HG03280 (cell line): ENCODE data around the gene SNX20.

ENCODE experiments used
- ATAC-seq: cut with Tn5 transposase; IDR thresholded peaks from one replicate; pipeline ENCODE4 v1.9.1; 2021; ENCODE audit warnings: mild to moderate bottlenecking, moderate library complexity; ENCODE audit not compliant: unreplicated experiment

Gene SNX20

DNA sequence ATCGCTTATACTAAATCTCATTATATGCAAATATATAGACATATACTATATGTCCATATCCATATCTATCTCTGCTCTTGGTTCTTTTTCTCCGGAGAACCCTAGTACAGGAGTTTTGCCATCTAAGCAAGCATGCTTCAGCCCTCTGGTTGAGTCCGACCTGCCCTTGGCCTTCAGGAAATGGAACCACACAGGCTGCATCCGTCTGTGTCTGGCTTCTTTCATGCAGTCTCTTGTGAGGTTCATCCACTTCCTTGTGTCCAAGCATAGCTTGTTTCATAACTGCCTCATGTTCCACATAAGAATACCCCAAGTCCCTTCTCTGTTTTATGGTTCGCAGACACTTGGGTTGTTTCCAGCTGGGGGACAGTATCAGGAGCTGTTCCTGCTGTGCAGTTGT is 16.8 kb downstream of the SNX20 start:
- no peak for ATAC-seq

DNA sequence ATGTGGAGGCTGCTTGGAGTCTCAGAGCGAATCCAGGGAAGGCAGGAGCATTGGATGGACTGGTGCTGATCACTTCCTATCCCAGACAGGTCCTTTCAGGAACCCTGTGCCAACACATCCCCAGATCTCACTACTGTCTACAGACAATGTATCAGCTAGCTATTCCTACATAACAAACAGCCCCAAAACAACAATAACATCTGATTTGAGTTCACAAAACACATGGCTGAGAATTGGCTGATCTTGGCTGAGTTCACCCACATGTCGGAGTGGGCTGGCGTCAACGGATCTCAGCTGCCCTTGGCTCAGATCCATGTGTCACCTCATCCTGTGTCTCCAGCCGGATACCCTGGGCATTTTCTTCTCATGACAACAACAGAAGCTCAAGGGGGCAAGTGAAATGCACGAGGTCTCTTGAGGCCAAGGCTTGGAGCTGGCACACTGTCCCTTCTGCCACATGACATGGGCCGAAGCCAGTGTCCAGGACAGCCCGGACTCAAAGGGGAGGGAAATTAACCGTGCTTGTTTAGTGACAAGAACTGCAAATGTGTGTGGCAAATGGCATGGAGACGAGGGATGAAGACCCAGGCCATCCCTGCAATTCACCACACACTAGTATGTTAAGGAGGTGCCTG is 18.7 kb downstream of the SNX20 start:
- no peak for ATAC-seq

DNA sequence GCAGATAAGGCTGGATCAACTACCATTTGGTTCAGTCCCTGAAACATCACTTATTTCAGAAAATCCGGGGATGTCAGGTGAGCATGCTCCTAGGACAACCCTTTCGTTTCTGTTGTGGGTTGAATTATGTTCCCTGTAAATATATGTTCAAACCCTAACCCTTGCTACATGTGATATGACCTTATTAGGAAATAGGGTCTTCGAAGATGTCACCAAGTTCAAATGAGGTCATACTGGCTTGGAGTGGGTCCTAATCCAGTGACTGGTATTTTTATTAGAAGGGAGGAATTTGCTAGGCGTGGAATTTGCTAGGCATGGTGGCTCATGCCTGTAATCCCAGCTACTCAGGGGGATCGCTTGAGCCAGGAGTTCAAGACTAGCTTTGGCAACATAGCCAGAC is 21.3 kb downstream of the SNX20 start:
- no peak for ATAC-seq

DNA sequence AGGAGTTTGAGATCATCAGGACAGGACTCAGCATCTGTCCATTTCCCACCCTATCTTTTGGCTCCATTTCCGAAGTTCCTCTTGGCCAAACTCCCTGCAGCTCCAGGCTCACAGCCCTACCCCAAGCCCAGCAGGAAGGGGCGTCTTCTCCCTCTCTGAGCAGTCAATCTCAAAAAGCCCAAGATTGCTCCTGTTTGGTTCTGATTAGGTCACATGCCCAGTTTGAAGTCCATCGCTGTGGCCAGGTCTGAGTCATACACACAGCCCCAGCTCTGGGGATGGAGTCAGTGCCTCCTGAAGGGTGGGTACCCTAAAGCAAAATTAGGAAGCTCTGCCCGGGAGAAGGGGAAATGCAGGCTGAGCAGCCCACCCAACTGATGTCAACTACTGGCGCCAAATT is 23.9 kb downstream of the SNX20 start:
- ATAC-seq = no peak

DNA sequence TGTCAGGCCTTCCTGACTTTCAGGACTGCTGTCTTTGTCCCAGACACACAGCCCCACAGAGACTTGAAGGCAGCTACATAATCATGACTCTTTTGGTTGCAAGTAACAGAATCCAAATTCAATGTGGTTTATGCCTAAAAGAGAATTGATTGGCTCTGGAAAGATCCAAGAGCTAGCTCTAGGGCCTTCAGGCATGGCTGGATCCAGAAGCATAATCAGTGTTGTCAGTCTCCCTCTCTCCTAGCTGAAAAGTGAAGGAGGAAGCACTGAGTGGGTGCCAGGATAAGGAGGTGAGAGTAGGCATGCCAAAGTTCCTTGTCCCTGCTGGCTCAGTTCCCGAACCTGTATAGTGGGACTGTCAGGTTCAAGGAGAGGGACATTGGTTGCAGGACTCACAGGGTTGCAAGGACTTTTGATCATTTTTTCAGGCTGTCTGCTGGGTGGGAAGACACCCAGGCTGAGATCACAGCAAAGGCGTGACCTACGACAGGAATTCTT is 25.5 kb downstream of the SNX20 start:
- no peak for ATAC-seq

DNA sequence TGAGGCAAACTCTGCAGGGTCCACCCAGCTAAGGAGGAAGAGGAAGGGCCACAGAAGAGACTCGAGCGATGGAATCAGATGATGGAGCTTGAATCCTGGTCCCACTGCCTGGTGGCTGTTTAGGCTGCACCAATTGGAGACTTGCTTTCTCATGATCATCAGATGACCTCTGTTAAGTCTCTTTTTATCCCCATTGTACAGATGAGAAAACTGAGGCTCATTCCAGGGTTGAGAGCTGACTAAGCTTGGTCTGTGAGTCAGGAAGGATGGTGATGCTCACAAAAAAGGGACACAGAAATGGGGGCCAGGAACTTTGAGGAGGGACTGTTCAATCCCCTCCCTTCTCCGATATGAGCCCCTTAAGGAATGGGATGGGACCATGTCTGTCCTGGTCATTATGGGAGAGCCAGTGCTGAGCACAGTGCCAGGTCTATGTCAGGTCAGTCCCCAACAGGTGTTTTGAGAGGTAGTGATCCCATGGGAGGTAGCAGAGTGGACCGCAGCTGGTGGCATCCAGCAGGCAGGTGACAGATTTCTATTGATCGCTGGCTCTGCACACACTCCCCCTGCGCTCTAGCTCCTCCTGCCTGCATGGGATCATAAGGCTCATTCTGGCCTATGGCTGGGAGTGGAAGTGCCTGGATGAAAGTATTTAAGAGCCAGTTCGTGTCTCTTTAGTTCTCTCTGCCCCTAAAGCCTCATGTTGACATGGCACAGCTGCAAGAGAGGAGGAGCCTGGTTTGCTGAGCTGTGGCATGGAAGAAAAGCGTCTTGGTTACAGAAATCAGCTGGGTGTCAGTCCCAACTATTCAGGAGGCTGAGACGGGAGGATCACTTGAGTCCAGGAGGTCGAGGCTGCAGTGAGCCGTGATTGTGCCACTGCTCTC is 27.2 kb downstream of the SNX20 start:
- ATAC-seq = no peak

DNA sequence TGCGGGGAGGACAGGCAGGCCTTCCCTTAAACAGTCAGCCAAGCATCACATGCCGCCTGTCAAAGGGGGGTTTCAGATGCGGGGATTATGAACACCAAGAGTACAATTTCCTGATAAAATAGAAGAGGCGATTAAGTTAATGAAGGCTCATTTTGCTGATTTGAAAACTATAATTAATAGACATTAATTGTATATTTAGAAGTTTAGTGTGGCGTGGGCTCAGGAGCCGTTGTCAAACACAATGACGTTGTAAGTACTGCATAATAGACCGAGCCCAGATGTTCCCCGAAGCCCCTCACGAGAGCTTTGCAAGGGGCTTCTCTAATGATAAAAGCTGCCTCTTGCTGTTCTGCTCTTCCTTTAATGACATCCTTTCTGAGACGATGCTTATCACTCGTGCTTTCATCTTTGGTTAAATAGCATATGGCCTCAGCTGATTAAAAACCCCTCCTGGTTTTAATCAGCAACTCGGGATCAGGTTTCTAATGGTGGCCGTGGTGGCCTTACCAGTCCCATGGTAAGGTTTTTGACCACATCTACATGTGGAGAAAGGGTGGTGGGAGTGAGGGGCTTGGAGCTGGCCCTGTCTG is 28.2 kb downstream of the SNX20 start:
- no peak for ATAC-seq

DNA sequence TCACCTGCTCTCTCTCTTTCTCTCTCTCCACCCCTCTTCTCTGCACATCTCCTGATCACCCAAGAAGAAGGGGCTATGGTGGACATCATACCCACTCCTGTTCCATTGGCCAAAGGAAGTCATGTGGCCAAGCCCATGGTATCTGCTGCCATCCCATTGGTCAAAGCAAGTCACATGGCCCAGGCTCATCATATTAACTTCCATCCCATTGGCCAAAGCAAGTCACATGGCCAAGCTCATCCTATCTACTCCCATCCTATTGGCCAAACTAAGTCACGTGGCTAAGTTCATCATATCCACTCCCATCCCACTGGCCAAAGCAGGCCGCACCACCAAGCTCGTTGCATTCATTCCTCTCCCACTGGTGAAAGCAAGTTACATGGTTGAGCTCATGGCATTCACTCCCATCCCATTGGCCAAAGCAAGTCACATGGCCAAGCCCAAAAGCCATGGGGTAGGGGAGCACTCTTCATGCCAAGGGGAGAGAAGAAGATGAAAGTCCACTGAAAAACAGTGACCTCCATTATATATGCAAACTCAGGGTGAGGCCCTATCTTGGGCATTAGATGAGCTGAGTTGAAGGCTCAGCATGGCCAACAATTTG is 29.2 kb downstream of the SNX20 start:
- ATAC-seq = no peak

DNA sequence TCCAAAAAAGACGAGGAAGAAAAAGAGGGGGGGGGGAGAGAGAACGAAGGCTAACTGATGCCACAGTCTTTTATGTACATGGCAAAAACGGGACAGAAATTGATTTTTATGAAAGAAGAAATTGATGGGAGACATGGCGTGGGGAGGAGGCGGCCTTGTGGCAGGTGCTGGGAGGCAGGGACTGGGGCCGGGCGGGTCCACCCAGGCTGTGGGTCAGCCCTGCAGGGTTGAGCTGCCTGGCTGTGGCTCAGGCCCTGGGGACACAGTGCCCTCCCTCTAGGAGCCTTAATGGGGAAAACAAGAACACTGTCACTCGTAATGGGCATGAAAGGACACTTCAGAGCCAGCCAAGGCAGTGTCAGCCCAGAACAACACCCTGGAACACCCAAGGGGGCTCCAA is 34.8 kb downstream of the SNX20 start:
- ATAC-seq = no peak

DNA sequence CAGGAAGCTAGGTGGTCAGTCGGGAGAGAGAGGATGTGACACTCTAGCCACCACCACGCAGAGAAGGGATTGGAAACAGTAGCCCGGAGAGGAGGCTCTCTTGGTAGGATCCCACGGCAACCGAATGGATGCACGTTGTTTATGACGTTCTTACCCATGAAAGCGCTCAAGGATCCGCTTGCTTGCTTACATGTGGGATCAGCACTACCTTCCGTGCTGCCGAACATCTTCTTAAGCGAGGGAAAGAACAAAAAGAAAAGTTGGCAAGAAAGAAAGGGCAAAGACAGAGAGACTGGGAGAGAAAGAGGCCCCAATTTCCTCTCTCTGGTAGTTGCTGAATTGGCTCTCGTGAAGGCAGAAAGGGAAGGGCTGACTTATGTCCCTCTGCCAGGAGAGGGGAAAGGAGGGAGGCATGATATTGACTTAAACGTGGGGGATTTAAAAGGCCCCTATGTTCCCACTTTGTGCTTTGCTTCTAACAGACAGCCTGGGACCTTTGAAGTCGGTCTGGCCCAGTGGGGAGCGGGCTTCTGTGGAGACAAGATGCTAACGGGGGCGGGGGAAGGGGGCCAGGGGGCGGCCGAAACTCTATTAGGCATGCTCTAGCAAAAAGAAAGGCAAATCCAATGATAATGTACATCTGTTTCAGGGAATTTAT is 35.4 kb downstream of the SNX20 start:
- ATAC-seq = no peak

DNA sequence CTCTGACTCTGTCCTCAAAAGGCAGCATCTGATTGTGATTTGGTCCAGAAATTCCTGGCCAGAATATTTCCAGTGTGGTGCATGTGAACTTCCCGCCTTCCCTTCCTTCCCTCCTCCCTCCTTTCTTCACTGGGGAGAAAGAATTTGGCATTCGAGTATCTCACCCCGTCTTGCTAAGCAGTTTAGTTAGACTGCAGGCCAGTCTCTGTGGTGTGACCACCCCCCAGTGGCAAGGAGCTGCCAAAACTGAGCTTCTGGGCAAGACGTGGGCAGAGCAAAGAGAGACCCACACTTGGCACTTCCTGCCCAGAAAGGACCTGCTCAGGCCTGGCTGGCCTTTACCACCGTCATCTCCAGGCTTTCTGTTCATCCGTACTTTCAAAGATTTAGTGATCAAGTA is 36.4 kb downstream of the SNX20 start:
- no peak for ATAC-seq

DNA sequence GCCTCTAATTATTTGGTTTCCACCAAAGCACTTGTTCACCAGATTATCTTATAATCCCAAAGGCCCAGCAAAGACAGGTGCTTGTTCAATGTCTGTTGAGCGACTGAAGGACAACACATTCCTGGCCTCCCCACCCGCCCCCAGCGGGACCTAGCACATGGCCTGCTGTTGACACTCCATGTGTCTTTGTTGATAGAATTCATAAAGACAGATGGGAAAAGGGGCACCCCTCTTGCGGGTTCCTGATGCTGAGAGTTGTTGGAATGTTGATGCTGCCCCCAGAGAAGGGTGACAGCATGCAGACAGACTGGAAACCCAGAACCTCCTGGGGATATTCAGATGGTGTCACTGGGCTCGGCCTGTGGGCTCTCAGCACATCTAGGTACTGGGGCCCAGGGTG is 36.9 kb downstream of the SNX20 start:
- ATAC-seq = no peak

DNA sequence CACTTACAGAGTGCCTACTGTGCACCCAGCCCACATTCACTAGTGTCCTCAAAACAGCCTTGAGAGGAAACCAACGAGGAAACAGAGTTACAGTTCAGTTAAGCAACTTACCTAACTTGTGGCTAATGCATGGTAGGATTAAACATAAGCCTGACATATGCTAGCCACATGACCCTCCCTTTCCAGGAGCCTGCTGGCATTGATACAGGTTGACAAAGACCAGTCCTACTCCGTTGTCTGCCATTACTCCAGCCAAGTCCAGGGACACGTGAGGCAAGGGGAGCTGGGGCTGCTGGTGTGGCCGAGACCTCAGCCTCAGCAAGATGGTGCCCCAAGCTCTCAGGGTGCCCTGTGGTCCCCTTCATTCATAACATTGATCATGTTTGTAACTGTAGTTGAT is 37.9 kb downstream of the SNX20 start:
- ATAC-seq = no peak

DNA sequence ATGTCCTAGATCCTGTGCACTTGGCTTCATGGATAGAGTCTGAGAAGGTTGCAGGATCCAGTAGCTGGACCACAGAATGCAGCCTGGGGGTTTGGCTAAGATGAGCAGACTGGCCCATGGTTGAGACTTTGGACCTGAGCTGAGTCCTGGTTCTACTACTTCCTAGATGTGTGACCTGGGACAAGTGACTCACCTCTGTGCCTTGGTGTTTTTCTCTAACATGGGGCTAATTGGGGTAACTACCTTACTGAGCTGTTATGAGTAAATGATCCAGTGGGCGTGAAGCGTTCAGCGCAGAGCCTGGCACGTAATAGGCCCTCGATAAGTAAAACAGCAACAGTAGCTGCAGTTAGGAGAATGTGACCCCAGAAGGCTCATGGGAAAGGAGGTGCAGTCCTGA is 38.8 kb downstream of the SNX20 start:
- no peak for ATAC-seq

DNA sequence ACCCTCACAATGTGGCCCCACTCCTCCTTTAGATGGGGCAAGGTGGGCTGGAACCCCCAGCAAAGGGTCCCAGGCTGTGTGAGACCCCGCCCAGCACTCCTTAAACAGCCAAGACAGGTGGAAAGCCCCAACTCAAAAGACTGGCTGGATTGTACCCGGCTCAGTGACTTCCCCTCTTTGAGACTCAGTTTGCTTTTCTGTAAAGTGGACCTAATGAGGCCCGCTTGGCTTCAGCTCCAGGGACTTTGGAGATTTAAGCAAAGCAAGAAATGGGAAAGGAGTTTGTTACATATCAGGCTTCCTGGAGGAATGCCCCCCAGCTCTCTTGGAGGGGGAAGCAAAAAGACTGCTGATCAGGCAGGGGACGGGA is 39.3 kb downstream of the SNX20 start:
- ATAC-seq = no peak

DNA sequence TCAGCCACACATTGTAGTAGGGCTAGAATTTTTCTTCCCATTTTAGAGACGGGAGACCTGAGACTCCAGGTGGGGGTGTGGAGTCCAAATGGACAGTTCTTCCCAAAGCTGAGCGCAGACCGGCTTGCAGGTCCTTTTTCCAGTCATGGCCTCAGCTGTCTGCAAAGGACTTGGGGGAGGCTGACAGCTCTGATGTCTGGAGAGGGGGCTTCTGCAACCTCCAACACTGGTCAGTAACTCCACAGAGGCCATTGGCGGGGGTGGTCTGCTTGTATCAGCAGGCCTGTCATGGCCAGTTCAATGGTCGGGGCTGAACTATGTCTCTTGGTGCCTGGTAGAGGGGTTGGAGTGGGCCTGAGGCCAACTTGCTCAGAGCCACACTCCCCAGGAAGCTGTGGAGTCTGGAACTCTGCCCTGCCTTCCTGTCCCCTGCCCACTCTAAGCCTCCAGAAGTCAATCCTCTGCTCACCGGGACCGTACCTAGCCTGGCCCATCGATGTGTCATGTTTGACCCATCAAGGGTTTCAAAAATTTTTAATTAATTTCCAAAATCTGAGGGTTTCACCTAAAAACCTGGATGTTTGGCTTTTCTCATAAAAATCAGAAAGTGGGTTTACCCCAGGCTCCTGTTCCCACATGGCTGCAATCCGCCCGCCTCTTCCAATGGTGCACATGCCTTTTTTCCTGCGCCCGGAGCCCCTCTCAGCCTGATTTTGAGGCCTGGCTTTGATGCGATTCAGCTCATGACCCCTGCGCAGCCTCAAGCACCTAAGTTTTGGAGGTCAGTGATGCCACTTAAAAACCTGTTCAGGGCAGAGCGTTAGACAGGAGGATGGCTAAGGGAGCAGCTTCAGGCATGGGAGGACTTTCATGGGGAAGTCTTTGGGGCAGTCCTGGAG is 39.9 kb downstream of the SNX20 start:
- ATAC-seq = no peak

DNA sequence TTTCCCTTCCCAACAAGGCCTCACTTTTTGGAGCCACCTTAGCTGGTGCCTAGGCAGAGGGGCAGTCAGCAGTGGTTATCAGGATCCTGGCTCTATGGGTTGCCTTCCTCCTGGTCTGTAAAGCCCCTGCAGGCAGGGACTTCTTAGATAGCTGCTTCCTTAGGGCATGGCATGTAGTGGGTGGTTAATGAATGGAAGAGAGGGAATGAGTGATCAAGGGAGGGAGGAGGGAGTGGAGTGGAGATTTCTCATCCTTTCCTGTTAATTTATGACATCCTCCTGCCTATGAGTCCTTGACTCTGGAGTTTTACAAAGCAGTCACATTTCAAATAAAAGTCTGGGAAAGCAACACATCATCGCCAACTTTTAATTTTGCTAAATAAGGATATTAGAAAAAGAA is 40.7 kb downstream of the SNX20 start:
- no peak for ATAC-seq

DNA sequence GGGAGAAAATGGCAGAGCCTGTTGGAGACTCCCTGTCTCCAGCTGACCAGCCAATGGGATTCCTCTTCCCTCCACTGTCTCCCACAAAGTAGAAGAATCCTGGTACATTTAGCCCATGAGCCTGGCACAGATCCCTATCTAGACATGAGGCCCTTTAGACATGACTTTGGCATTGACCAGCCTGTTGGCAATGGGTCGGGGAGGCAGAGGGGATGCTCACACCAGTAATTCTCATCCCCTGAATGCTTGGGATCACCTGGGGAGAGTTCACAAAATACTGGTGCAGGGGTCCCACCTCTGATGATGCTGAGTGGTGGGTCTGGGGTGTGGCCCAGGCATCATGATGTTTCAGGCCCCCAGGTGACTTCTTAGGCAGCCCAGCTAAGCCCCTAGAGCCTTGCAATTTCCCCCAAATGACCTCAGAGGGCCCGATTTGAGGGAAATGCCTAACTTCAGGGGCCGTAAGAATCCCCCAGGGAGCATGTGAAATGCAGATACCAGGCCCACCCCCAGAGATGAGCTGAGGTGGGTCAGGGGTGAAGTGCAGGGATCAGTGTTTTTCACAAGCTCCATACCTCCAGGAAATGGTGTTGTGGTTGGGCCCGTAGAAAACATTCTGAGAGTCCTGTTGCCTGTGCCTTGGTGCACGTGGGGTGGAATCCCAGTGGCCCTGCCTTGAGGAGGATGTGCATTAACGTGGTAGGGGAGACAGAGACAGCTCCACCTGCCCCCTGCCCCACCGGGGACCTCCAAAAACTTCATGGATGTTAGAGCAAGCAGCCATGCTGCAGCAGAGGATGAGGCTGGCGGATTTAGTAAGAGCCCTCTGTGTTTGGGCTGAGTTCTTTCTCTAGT is 42.1 kb downstream of the SNX20 start:
- no peak for ATAC-seq
